Osteocyte (in vitro differentiated cells): ENCODE measurements around the gene PI4KA. TPM values are rescaled to one million over a fixed set of nuclear protein-coding genes. Genes with fewer than 3 reads are reported as not detected.

ENCODE experiments used
- DNase-seq: peaks from one replicate; pipeline ENCODE4 v3.0.0; 2021; ENCODE audit warnings: mixed read lengths; ENCODE audit not compliant: unreplicated experiment; ENCODE audit errors: extremely low spot score
- H3K27ac Mint-ChIP-seq: one replicate; pipeline ENCODE4 v1.8.0; 2021; ENCODE audit warnings: mild to moderate bottlenecking, mixed read lengths; ENCODE audit not compliant: unreplicated experiment
- H3K27me3 Mint-ChIP-seq: one replicate; pipeline ENCODE4 v1.8.0; 2021; ENCODE audit warnings: mixed read lengths; ENCODE audit not compliant: unreplicated experiment
- H3K36me3 Mint-ChIP-seq: one replicate; pipeline ENCODE4 v1.8.0; 2021; ENCODE audit warnings: mixed read lengths; ENCODE audit not compliant: unreplicated experiment
- H3K4me1 Mint-ChIP-seq: one replicate; pipeline ENCODE4 v1.8.0; 2021; ENCODE audit warnings: mixed read lengths; ENCODE audit not compliant: unreplicated experiment
- H3K4me3 Mint-ChIP-seq: one replicate; pipeline ENCODE4 v1.8.0; 2021; ENCODE audit warnings: mild to moderate bottlenecking, moderate library complexity, mixed read lengths; ENCODE audit not compliant: unreplicated experiment
- H3K9me3 Mint-ChIP-seq: one replicate; pipeline ENCODE4 v1.8.0; 2021; ENCODE audit warnings: mixed read lengths; ENCODE audit not compliant: unreplicated experiment
- total RNA-seq: library from RNA; stranded (reverse); gene quantifications from 2 replicates; pipeline ENCODE4 v1.2.1, GENCODE V29; 2021
- TF ChIP-seq, protein P1 (sequence below): fragments of 200-600 bp; sonication (generic); IDR thresholded peaks from 2 replicates; pipeline ENCODE4 v1.5.0; 2021; ENCODE audit warnings: antibody characterized with exemption, mild to moderate bottlenecking, moderate library complexity

PI4KA gene
- total RNA-seq, 1 donor from 2014 or later = 108 TPM

DNA sequence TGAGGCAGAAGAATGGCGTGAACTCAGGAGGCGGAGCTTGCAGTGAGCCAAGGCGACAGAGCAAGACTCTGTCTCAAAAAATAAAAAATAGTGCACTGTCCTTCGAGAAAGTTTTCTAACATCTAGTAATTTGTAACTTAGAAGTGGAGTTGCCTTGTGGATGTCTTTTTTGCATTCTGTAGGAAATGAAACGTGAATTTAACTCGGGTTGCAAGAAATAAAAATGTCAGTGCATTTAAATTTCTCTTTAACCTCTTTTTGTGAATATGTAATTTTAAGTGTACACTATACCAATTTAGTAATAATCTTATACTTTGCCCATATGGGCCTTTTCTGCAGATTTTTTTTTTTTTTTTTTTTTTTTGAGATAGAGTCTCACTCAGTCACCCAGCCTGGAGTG lies 32.4 kb upstream of the PI4KA start:
- Mint-ChIP-seq H3K4me1 (no peaks in the 10 kb centered on the region), H3K4me3 (no peak overlapping the region)
- TF ChIP-seq, protein P1, sequence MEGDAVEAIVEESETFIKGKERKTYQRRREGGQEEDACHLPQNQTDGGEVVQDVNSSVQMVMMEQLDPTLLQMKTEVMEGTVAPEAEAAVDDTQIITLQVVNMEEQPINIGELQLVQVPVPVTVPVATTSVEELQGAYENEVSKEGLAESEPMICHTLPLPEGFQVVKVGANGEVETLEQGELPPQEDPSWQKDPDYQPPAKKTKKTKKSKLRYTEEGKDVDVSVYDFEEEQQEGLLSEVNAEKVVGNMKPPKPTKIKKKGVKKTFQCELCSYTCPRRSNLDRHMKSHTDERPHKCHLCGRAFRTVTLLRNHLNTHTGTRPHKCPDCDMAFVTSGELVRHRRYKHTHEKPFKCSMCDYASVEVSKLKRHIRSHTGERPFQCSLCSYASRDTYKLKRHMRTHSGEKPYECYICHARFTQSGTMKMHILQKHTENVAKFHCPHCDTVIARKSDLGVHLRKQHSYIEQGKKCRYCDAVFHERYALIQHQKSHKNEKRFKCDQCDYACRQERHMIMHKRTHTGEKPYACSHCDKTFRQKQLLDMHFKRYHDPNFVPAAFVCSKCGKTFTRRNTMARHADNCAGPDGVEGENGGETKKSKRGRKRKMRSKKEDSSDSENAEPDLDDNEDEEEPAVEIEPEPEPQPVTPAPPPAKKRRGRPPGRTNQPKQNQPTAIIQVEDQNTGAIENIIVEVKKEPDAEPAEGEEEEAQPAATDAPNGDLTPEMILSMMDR = no peak

GRCh38 chr22:20889904-20890540 lies 31.4 kb upstream of the PI4KA start:
- peaks cover 20% of the 10 kb centered on the region for H3K36me3 Mint-ChIP-seq
- TF ChIP-seq, protein P1 = no peak
- no peaks in the 10 kb centered on the region for H3K27me3 Mint-ChIP-seq
- H3K4me3 Mint-ChIP-seq = no peak overlapping the region
- peaks cover 6% of the 10 kb centered on the region for H3K4me1 Mint-ChIP-seq
- no peaks in the 10 kb centered on the region for H3K9me3 Mint-ChIP-seq
- DNase-seq = no peak
- H3K27ac Mint-ChIP-seq = no peak overlapping the region

More for the DNA sequence above, 32.4 kb upstream of the PI4KA start:
- no peak overlapping the region for H3K27ac Mint-ChIP-seq
- no peaks in the 10 kb centered on the region for H3K9me3 Mint-ChIP-seq
- H3K27me3 Mint-ChIP-seq = no peaks in the 10 kb centered on the region
- no peak for DNase-seq
- H3K36me3 Mint-ChIP-seq = peaks cover 18% of the 10 kb centered on the region

DNA sequence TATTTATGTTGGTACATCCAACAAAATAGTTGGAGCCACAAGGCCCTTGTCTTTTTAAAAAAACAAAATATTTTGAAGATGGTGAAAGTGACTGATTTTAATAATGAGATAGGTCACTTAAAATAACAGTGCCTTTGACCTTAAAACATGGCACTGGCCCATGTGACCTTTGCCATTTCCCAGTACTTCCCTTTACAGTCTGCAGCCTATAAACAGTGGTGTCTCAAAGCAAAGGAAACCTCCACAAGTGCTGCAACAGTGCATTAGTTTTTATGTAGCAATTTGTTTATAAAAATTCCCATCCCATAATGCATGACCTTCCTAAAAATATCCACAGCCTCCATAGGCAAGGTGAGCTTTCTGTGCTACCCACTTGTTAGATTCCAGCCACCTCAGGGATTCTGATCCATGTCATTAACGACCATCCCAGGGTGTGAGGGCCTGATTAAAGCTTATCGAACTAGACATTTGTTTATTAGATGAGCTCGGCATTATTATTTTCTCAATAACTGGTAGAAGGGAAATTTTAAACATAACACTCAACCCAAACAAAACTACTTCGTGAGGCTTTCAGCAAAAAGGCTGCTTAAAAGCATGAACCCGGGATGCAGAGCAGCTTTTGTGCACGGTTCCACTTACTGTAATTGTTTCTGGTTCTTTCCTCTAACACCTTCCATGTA lies 30.6 kb upstream of the PI4KA start:
- Mint-ChIP-seq H3K36me3 (peaks cover 22% of the 10 kb centered on the region), H3K4me1 (peaks cover 6% of the 10 kb centered on the region), H3K27me3 (no peaks in the 10 kb centered on the region), H3K4me3 (no peak overlapping the region), H3K27ac (no peak overlapping the region), H3K9me3 (no peaks in the 10 kb centered on the region)
- TF ChIP-seq, protein P1 = no peak
- DNase-seq = no peak

GRCh38 chr22:20887375-20887774 lies 28.8 kb upstream of the PI4KA start:
- no peak overlapping the region for H3K27ac Mint-ChIP-seq
- H3K9me3 Mint-ChIP-seq = no peaks in the 10 kb centered on the region
- TF ChIP-seq, protein P1 = no peak
- DNase-seq = no peak
- peaks cover 33% of the 10 kb centered on the region for H3K36me3 Mint-ChIP-seq
- no peak overlapping the region for H3K4me3 Mint-ChIP-seq
- H3K4me1 Mint-ChIP-seq = peaks cover 6% of the 10 kb centered on the region
- no peaks in the 10 kb centered on the region for H3K27me3 Mint-ChIP-seq

DNA sequence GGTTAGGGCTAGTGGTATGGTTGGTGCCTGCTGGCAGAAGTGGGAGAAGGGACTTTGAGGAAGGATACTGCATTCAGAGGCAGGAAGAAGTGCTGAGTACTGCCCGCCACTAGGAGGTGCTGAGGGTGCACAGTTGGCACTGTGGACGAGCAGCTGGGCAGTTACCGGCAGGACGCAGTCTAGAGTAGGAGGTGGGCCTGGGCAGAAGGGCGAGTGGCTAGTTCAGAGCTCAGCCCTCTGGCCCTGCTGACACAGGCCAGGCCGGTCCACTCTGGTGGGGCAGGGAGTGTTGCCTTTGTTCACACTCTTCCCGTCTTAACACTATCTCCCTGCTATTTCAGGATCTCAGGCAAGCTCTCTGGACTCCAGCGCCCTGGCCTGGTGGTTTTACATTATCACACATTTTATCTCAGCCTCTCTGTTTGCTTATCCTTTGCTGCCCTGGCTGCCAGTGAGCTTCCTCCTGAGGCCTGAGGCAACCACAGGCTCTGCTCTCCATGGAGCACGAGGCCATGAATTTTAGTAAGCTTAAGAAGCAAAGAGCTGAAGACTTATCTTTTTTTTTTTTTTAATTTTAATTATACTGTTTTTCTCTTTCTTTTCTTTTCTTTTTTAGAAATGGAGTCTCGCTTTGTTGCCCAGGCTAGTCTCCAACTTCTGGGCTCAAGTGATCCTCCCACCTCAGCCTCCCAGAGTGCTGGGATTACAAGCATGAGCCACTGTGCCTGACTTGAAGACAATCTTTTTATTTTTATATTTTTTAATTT lies 27.1 kb upstream of the PI4KA start:
- no peaks in the 10 kb centered on the region for H3K9me3 Mint-ChIP-seq
- H3K36me3 Mint-ChIP-seq = peaks cover 40% of the 10 kb centered on the region
- H3K4me1 Mint-ChIP-seq = peaks cover 6% of the 10 kb centered on the region
- DNase-seq = peak; percentile 90
- no peaks in the 10 kb centered on the region for H3K27me3 Mint-ChIP-seq
- peak overlapping the region; percentile 74 for H3K27ac Mint-ChIP-seq
- no peak overlapping the region for H3K4me3 Mint-ChIP-seq
- TF ChIP-seq, protein P1 = peak; percentile 90
